T-cell (primary cell): ENCODE results near the gene BCAS3. TPM values are rescaled to one million over a fixed set of nuclear protein-coding genes. Genes with fewer than 3 reads are reported as not detected.

Source experiments
- ATAC-seq, 4 experiments: fragments of 200-7000 bp in 3 of 4; fragments of 150-1000 bp in 1 of 4; cut with Tn5 transposase; replicated peaks in 1 of 4; 1 replicate in 3 of 4; 2 replicates in 1 of 4; pipeline ENCODE4 v1.10.0; 2021; ENCODE audit warnings: moderate library complexity in 3 of 4, mild to moderate bottlenecking in 2 of 4, moderate number of reproducible peaks in 1 of 4
- CTCF ChIA-PET, 2 donors: fragments of 300-600 bp; sonication (Branson Sonifier 250); formaldehyde crosslinking; loops; one replicate each; lab custom pipeline; 2022; ENCODE audit warnings: antibody characterized with exemption in 2 of 2; lab: Charles Lee
- POLR2A ChIA-PET, 2 donors: fragments of 300-600 bp; sonication (Branson Sonifier 250); formaldehyde crosslinking; loops; one replicate each; lab custom pipeline; 2022; ENCODE audit warnings: antibody characterized with exemption in 2 of 2; lab: Charles Lee
- DNase-seq, 35 experiments: peaks; one replicate each; pipeline versions ENCODE4 v3.0.0 to v3.0.0-alpha.2; 2013 to 2023
- H3K27ac ChIP-seq: one replicate; pipeline ENCODE4 v1.5.1; 2013; ENCODE audit warnings: low read length
- H3K27me3 ChIP-seq, 2 experiments: replicated peaks in 1 of 2; 1 replicate in 1 of 2; 2 replicates in 1 of 2; pipeline versions ENCODE4 v1.6.1 to v1.7.0; 2013; ENCODE audit warnings: low read length in 1 of 2, mixed read lengths in 1 of 2; ENCODE audit not compliant: control insufficient read depth in 2 of 2, insufficient read depth in 2 of 2; ENCODE audit errors: extremely low read depth in 1 of 2
- H3K36me3 ChIP-seq, 2 donors: 1 replicate in 1 of 2; 2 replicates in 1 of 2; pipeline versions ENCODE4 v1.6.1 to v1.7.0; 2013; ENCODE audit warnings: low read length in 1 of 2; ENCODE audit not compliant: control insufficient read depth in 2 of 2, insufficient read depth in 1 of 2; ENCODE audit errors: extremely low read depth in 1 of 2
- H3K4me1 ChIP-seq, 2 experiments: 1 replicate in 1 of 2; 2 replicates in 1 of 2; pipeline versions ENCODE4 v1.6.1 to v1.7.0; 2013; ENCODE audit warnings: low read length in 2 of 2, mixed read lengths in 1 of 2; ENCODE audit not compliant: insufficient read depth in 2 of 2, control insufficient read depth in 1 of 2; ENCODE audit errors: extremely low read depth in 1 of 2
- H3K4me3 ChIP-seq, 2 donors: 1 replicate in 1 of 2; 2 replicates in 1 of 2; pipeline versions ENCODE4 v1.5.1 to v1.7.0; 2013; ENCODE audit warnings: mild to moderate bottlenecking in 2 of 2, low read length in 1 of 2, moderate library complexity in 1 of 2; ENCODE audit not compliant: control insufficient read depth in 1 of 2; ENCODE audit errors: extremely low read depth in 1 of 2
- H3K9me3 ChIP-seq: 2 replicates; pipeline ENCODE4 v1.7.0; 2013
- H3K27ac Mint-ChIP-seq, 2 donors: one replicate each; pipeline ENCODE4 v1.8.0; 2020 to 2021; ENCODE audit warnings: mild to moderate bottlenecking in 2 of 2, mixed read lengths in 2 of 2
- H3K27me3 Mint-ChIP-seq, 2 donors: one replicate each; pipeline ENCODE4 v1.8.0; 2021 to 2022; ENCODE audit warnings: mixed read lengths in 2 of 2
- H3K36me3 Mint-ChIP-seq: one replicate; pipeline ENCODE4 v1.8.0; 2021; ENCODE audit warnings: mixed read lengths
- H3K4me1 Mint-ChIP-seq, 3 donors: one replicate each; pipeline ENCODE4 v1.8.0; 2020 to 2022; ENCODE audit warnings: mixed read lengths in 3 of 3, mild to moderate bottlenecking in 1 of 3
- H3K4me3 Mint-ChIP-seq, 3 donors: one replicate each; pipeline ENCODE4 v1.8.0; 2020 to 2022; ENCODE audit warnings: mild to moderate bottlenecking in 3 of 3, mixed read lengths in 3 of 3, moderate library complexity in 3 of 3
- H3K9me3 Mint-ChIP-seq, 3 donors: one replicate each; pipeline ENCODE4 v1.8.0; 2020 to 2022; ENCODE audit warnings: mixed read lengths in 3 of 3
- WGBS: methylation state at CpG from one replicate; pipeline ENCODE4 v1.1.5; 2013; ENCODE audit warnings: missing lambda C conversion rate; ENCODE audit not compliant: insufficient coverage; 5-methylcytosine and 5-hydroxymethylcytosine counted together
- total RNA-seq, 35 experiments: library from RNA in 6 of 35; stranded (reverse) in 6 of 35; fragments of 120-200 nt in 1 of 35; gene quantifications; one replicate each; pipeline versions ENCODE4 v1.2.1 to v1.2.4 and lab custom pipeline; 2013 to 2026

BCAS3 gene
- total RNA-seq, 5 donors from 2014 or later (not counting 1 experiment from before 2014, with no cell fraction given), result 33.8 to 57.8 (median 38.1) TPM

DNA sequence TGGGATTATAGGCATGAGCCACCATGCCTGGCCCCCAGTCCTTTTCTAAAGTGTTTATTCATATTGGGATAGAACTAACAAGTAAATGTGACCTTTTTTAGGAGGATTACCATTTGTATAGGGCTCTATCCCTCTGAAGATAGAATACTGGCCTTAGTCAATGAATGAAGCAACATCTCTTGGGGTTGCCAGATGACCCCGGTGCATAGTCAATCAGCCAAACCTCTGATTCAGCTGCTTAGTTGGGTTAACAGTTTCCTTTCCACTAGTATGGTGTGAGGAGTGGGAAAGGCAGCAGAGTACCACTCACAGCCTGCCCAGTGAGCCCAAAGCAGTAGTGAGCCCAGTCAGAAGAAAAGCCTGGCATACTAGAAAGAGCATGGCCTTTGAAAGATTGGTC, 627.4 kb downstream of the BCAS3 start:
- POLR2A ChIA-PET, result no interaction called here
- no peaks in the 10 kb centered on the region for H3K4me1 Mint-ChIP-seq
- Histone ChIP-seq H3K4me1 (no peaks in the 10 kb centered on the region), H3K36me3 (no peaks in the 10 kb centered on the region), H3K9me3 (no peaks in the 10 kb centered on the region), H3K27ac (no peak overlapping the region), H3K4me3 (no peak overlapping the region), H3K27me3 (no peaks in the 10 kb centered on the region)
- no CpG with 5 or more reads among the region's 1 CpG for WGBS
- CTCF ChIA-PET, result no interaction called here
- DNase-seq, result no peak
- no peak for ATAC-seq
- H3K27me3 Mint-ChIP-seq, result no peaks in the 10 kb centered on the region
- no peak overlapping the region for H3K27ac Mint-ChIP-seq
- H3K4me3 Mint-ChIP-seq, result no peak overlapping the region
- peaks cover 12% of the 10 kb centered on the region for H3K36me3 Mint-ChIP-seq
- no peaks in the 10 kb centered on the region for H3K9me3 Mint-ChIP-seq

DNA sequence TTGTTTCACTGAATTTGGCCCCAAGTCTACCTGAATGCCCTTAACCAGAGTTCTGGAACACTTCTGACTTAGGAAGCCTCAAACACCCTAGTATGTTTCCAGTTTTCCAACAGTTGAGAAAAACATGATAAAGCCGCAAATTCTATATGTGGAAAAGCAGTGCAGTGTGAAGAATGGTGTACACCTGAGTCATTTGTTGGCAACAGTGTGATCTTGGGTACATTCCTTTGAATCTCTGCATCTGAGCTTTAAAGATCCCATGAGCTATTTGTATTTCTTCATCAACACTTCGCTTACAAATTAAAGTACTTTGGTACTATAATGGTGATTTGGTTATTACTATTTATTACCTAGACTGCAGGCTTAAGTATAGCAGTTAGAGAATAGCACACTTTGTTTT, 628.4 kb downstream of the BCAS3 start:
- ChIA-PET CTCF (no interaction called here), POLR2A (interaction anchor here in 1 of 2 donors (0.6 kb wide), 1 partner anchor 242 kb away, joined by 3 read pairs; no protein-coding TSS in a partner anchor)
- 100% methylated on average over 1 of the region's 2 CpGs for WGBS
- Histone ChIP-seq H3K27me3 (no peaks in the 10 kb centered on the region), H3K4me1 (no peaks in the 10 kb centered on the region), H3K4me3 (no peak overlapping the region), H3K27ac (no peak overlapping the region), H3K36me3 (no peaks in the 10 kb centered on the region), H3K9me3 (no peaks in the 10 kb centered on the region)
- no peak overlapping the region for H3K4me3 Mint-ChIP-seq
- H3K4me1 Mint-ChIP-seq, result no peaks in the 10 kb centered on the region
- no peaks in the 10 kb centered on the region for H3K9me3 Mint-ChIP-seq
- ATAC-seq, result no peak
- peaks cover 12% of the 10 kb centered on the region for H3K36me3 Mint-ChIP-seq
- H3K27me3 Mint-ChIP-seq, result no peaks in the 10 kb centered on the region
- H3K27ac Mint-ChIP-seq, result no peak overlapping the region
- DNase-seq, result no peak

DNA sequence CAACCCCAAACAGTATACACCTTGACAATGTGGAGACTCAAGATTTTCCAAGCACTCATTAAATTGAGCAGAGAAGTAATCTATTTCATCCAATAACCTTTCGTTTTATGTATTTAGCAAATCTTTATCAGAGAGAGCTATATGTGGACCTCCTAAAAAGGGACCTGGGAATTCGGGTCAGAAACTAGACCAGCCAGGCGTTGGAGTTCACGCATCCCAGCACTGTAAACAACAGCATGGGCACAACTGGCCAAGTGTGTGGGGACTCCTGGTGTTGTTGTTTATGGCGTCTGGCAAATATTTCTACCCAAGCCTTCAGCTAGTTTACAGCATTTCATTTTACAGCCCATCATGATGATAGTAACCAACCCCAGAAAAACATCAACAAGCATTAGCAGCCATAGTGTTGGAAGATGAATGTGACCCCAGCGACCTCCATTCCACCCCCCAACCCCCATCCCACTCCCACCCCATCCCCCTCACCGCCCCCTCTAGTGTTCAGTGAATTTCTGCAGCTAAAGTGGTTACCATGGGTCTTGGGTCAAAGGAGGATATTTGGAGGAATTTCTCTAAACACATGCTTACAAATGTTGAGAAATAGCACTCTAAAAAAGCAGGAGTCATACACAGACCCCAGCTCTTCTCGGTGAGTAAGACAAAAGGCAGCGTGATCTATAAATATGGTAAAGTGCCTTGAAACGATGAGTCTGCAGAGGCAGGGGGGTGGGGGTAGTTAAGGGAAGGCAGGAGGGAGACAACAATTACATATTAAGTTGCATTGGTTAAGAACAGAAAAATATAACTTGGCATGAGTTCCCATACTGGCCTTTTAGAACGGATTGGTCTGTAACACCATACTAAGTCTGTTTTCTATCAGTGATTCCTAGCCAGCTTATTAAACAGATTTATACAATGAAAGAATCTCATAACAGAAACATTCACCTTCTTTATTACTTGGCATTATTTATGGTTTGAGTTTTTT, 630.5 kb downstream of the BCAS3 start:
- no peak overlapping the region for H3K4me3 ChIP-seq
- CTCF ChIA-PET, result interaction anchor here (0.6 to 0.7 kb wide), 3 partner anchors 89 to 767 kb away, joined by 3 to 7 read pairs (median 4); no protein-coding TSS in a partner anchor
- H3K27ac ChIP-seq, result no peak overlapping the region
- H3K4me1 ChIP-seq, result no peaks in the 10 kb centered on the region
- no peak overlapping the region for H3K4me3 Mint-ChIP-seq
- no peaks in the 10 kb centered on the region for H3K4me1 Mint-ChIP-seq
- no peaks in the 10 kb centered on the region for H3K9me3 ChIP-seq
- H3K36me3 Mint-ChIP-seq, result peaks cover 10% of the 10 kb centered on the region
- WGBS, result 100% methylated on average over 3 of the region's 11 CpGs
- DNase-seq, result no peak
- no peaks in the 10 kb centered on the region for H3K27me3 ChIP-seq
- no peaks in the 10 kb centered on the region for H3K36me3 ChIP-seq
- no peaks in the 10 kb centered on the region for H3K27me3 Mint-ChIP-seq
- H3K9me3 Mint-ChIP-seq, result no peaks in the 10 kb centered on the region
- no peak overlapping the region for H3K27ac Mint-ChIP-seq
- POLR2A ChIA-PET, result no interaction called here
- no peak for ATAC-seq

DNA sequence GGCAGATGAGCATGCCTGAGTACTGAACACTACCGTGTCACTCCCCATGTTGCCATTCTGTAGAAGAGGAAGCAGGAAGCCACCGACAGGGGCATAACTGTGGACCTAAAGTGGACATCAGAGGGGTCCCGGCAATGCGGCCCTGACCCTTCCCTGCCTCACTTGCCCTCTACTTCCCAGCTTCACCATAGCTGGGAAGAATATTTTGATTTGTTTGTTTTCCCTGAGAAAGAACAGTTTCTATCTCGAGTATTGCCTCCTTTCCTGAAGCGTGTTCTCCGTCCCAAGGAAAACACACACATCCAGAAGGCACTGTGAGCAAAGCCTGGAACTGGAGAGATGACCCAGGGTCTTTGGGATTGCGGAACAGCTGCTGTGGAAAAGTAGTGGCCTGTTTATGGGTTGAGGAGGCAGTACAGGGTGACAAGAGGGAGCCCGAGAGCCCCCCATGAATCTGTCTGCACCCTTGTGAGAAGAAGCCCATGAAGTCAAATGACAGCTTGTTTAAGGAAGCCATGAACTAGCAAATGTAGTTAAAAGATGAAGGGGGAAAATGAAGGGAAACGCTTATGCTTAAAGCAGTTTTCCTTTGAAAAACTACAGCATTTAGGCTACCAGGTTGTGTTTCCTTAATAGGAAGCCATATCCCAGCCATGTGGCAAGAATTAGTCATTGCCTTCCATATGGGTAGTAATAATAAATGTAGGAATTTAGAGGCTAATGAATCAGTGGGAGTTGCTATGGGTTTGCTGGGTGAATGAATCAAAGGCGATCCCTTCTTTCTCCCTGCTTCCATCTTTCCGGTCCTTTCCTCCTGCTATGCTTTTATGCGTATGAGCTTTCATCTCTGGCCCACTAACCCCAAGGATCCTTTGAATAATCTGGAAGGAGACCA, 632.0 kb downstream of the BCAS3 start:
- Mint-ChIP-seq H3K27ac (no peak overlapping the region), H3K4me1 (no peaks in the 10 kb centered on the region), H3K4me3 (no peak overlapping the region), H3K36me3 (peaks cover 8% of the 10 kb centered on the region), H3K9me3 (no peaks in the 10 kb centered on the region), H3K27me3 (no peaks in the 10 kb centered on the region)
- Histone ChIP-seq H3K36me3 (no peaks in the 10 kb centered on the region), H3K4me3 (no peak overlapping the region), H3K9me3 (no peaks in the 10 kb centered on the region), H3K27ac (no peak overlapping the region), H3K4me1 (no peaks in the 10 kb centered on the region), H3K27me3 (no peaks in the 10 kb centered on the region)
- ATAC-seq, result no peak
- ChIA-PET POLR2A (interaction anchor here in 1 of 2 donors (0.6 kb wide), 2 partner anchors 237 to 807 kb away, joined by 4 read pairs; no protein-coding TSS in a partner anchor), CTCF (no interaction called here)
- DNase-seq, result no peak
- 92% methylated on average over 4 of the region's 13 CpGs for WGBS

DNA sequence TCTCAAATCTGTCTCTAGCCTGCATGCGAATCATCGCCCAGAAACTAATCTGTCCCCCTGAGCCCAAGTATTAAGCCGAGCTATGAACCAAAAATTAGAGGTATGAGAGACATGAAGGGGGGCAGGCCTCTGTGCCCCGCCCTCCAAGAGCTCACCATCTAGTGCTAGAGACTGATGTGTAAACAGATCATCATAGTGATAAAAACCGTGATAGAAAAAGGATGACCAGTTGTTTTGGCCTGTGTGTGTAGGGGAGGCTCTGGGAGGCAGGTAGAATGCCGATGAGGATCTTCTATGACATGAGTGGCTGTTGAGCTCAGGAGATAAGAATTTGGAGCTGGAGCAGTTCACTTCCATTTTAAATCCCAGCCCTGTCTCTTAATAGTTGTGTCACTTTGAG, 632.9 kb downstream of the BCAS3 start:
- Mint-ChIP-seq H3K4me1 (no peaks in the 10 kb centered on the region), H3K36me3 (peaks cover 9% of the 10 kb centered on the region), H3K4me3 (no peak overlapping the region), H3K27me3 (no peaks in the 10 kb centered on the region), H3K27ac (no peak overlapping the region), H3K9me3 (no peaks in the 10 kb centered on the region)
- Histone ChIP-seq H3K27ac (no peak overlapping the region), H3K4me3 (no peak overlapping the region), H3K4me1 (no peaks in the 10 kb centered on the region), H3K9me3 (no peaks in the 10 kb centered on the region), H3K36me3 (no peaks in the 10 kb centered on the region), H3K27me3 (peaks cover 0 to 2% of the 10 kb centered on the region in 2 experiments)
- no peak for DNase-seq
- WGBS, result 88% methylated on average over 5 of the region's 6 CpGs
- CTCF ChIA-PET, result interaction anchor here in 1 of 2 donors (0.7 kb wide), 1 partner anchor 92 kb away, joined by 4 read pairs; no protein-coding TSS in a partner anchor
- no peak for ATAC-seq
- POLR2A ChIA-PET, result no interaction called here
